GM18873 (cell line): Measurements from ENCODE around the gene THEMIS.
"Not testable (repeated sequence)": the region's sequence is repeated elsewhere in the genome, so short reads cannot be mapped to it uniquely, and the experiment has no call there.

ENCODE experiments used
- ATAC-seq: cut with Tn5 transposase; IDR thresholded peaks from one replicate; pipeline ENCODE4 v1.9.1; 2021; ENCODE audit warnings: mild to moderate bottlenecking, moderate library complexity, moderate number of reproducible peaks; ENCODE audit not compliant: unreplicated experiment, low FRiP score

THEMIS gene

DNA sequence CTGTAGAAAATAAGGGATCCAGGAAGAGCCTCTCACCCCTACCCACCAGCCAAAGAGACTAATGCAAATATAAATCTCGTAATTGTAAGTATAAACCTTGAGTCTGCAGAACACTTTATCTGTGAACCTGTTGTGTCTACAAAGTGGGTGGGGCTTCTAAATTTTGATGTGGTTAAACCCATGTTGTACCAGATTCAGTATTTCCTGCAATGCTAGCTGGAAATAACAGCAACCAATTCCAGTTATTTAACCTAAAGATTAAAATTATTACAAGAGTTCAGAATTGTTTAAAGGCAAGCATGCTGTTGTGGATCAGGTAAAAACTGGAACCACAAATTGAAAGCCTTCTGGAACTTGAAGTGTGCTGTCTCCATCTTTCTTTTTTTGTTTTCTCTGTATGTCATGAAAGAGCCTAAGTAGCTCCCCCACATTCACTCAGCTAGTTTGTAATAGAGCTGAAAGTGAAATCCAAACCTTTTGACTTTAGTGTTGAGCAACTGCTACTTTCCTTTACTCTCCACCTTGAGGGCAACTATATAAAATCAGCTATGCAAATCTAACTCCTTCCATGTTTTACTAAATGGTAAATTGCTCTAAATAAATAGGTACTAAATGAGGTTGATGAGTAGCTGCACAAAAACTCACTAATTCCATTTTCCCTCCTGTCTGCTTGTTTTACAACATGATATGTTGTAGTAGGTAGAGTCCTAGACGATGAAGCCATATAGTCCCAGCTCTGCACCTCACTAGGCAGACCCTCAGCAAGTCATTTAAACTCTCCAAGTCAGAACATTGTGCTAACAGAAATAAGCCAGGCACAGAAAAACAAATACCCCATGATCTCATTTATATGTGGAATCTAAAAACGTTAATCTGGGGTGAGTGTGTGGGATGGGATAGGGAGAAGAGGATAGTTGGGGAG, 17.9 kb upstream of the THEMIS start:
- ATAC-seq = peak; percentile 54

DNA sequence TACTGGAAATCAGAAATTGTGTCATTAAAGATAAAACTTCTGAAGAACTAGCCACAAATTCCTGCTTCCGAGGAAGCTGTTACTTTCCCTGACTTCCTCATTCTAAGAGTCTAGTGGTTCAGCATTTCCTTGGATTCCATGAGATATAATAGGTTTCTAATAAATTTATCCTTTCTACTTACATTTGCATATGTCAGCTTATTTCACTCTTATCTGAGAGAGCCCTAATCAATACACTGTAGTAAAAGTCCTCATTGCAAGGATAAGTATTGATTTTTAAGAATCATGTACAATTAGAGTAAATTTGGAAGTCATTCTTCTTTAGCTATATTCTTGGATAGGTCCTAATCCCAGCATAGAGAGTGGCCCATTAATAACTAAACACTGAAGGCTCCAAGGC, 16.9 kb upstream of the THEMIS start:
- no peak for ATAC-seq

DNA sequence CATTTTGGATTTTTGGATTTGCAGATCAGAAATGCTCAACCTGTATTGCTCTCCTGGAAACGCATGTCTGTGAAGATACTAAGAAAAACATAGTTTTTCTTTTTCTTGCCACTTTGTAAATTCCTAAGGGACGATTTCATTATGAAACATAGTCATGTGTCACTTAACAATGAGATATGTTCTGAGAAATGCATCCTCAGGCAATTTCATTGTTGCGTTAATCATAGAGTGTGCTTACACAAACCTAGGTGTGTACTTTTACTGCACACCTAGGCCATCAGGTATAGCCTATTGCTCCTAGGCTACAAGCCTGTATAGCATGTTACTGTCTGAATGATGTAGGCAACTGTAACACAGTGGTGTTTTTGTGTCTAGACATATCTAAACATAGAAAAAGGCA, 13.4 kb upstream of the THEMIS start:
- ATAC-seq = no peak

GRCh38 chr6:127912914-127913313, 12.1 kb upstream of the THEMIS start:
- no peak for ATAC-seq

DNA sequence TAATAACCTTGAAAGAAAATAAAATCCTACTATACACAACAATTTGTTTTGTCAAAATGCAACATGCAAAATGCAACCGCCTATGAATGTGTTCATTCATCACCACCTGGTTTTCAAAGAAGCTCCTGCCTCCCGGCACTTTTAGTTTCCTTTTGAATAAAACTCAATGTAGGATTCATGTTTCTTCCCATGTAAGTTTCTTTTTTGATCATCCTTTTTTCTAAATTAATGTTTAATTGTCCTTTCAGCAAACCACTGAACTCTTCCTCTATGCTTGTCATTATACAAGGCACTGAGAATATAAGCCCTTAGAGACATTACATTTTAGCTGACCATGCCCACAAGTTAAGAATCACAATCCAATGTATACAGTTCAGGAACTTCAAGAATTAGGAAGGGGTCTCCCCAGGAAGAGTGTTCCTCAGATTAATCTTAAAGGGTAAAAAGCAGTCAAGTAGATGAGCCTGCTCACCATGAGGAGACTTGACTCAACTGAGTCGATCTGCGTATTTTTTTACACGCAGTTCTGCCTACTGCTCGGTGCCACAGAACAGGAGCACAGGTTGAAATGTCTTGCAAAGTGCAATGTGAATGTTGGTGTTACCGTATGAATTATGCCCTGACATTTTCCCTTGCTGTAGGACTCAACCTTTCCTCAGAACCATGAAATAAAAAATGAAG, 7.2 kb upstream of the THEMIS start:
- ATAC-seq = peak; percentile 82

DNA sequence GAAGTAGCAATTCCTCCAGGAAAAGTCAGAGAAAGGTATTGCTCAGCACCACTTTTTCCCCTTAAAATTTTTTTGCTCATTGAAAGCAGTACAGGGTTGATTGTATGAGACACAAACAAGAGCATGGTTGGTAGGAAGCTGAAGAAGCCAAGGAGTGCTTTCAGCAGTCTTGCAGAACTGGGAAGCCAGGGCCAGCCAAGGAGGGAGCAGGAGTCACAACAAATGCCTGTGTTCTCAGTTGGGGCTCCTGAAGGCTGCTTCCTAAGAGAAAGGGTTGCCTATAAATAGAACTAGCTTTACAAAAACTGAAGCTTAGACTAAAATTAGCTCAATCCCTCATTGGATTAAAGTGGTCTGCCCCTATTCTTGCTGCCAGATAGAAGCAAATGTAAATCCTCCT, 3.3 kb upstream of the THEMIS start:
- ATAC-seq = no peak

GRCh38 chr6:127902933-127903332, 2.1 kb upstream of the THEMIS start:
- no peak for ATAC-seq

DNA sequence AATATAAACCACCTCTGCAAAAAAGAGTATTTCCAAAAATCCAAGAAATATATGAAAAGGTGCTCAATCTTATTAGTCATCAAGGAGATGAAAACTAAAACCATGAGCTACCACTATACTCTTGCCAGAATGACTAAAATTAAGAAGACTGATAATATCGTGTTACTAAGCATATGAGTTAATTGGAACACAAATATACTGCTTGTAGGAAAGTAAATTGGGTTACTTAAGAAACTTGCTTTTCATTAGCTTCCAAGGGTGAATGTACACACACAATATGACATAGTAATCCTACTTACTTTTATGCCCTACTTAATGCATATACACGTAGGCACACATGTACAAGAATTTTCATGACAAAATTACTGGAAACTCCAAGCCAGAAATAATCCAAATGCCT, 3.4 kb downstream of the THEMIS start:
- ATAC-seq = no peak

DNA sequence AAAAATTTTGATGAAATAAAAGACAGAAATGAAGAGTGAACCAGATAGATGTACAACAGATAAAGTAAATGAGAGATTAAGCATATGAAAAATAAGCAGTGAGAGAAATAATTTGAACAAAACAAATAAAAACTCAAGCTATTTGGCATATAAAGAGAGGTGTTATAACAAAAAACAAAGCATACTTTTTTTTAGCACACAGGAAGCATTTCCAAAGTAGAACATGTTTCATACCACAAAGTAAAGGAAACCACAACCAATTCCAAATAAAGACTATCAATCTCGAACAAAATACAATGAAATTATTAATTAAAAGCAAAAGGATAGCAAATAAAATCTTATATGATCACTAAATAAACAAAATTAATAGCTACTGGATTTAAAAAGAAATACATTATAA, 6.8 kb downstream of the THEMIS start:
- no peak for ATAC-seq

- no peak for ATAC-seq
These were observed 7.3 kb downstream of the THEMIS start for GRCh38 chr6:127893541-127893940.

DNA sequence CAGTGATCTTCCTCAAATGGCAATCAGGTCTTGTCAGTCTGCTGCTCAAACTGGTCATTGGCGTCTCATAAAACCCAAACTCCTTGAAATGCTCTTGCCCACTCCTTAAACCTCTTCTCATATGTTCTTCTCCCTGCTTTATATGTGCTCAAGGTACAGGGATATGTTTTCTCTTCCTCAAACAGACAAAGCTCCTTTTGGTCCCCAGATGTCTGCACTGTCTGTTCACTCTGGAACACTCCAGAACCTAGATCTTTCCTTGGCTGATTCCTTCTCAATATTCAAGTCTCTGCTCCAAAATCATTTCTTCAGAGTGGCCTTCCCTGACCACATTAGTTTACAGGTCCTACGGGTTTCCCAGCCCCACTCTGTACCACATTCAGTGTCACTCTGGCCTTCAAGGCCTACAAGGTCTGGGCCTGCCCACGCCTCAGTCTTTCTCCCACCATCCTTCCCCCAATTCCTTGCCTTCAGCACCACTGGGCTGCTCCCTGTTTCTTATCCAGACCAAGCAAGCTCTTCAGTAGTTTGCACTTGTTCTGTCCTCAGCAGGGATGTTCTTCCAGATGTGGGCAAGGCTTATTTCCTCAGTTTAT, 9.0 kb downstream of the THEMIS start:
- ATAC-seq = no peak

- ATAC-seq = no peak
These were observed 14.3 kb downstream of the THEMIS start for GRCh38 chr6:127886603-127887002.

- ATAC-seq = no peak
These were observed 16.7 kb downstream of the THEMIS start for GRCh38 chr6:127884134-127884533.

- ATAC-seq = not testable (repeated sequence)
These were observed 18.9 kb downstream of the THEMIS start for GRCh38 chr6:127881949-127882348.

GRCh38 chr6:127880429-127880828, 20.4 kb downstream of the THEMIS start:
- no peak for ATAC-seq

DNA sequence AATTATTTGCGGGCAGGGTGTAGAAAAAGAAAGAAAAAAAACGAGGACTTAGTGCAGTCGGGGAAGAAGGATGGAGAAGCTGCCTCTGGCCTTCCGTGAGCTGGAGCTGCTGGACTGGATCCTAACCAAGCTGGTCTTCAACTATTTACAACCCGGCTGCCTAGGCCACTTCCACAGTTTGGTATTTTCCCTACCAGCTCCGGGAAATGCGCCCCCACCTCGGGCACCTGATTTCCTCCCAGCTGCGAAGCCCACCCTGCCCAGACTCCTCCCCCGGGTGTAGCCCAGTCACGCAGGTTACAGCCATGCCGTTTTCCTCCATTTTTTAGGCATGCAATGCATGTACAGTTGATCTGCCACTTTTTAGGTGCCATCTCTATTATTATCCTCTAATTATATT, 21.2 kb downstream of the THEMIS start:
- ATAC-seq = no peak

DNA sequence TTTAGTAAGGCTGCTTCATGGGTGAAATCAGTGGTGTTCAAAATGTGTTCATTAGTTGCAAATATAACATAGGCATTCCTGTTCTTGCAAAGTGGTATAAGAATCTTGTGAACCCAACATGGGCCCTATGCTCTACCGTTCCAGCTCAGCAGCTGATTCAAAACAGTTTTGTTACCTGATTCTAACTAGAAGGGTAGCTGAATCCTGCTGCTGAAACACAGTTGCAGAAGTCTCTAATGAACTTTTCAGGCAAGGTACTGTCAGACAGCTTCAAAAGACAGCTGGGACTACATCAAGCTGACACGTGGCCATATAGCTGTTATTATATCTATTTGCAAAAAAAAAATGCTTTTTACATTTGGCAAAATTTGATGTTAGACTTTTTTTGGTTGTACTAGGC, 22.7 kb downstream of the THEMIS start:
- no peak for ATAC-seq

DNA sequence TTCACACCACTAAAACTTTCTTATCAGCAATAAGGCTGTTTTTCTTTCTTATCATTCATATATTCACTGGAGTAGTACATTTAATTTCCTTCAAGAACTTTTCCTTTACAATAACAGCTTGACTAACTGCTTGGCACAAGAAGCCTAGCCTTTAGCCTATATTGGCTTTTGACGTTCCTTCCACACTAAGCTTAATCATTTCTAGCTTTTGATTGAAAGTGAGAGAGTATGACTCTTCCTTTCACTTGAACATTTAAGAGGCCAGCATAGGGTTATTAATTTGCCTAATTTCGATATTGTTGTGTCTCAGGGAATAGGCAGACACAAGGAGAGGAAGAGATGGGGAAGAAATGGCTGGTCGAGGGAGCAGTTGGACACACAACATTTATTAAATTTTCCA, 23.6 kb downstream of the THEMIS start:
- peak; percentile 70 for ATAC-seq

DNA sequence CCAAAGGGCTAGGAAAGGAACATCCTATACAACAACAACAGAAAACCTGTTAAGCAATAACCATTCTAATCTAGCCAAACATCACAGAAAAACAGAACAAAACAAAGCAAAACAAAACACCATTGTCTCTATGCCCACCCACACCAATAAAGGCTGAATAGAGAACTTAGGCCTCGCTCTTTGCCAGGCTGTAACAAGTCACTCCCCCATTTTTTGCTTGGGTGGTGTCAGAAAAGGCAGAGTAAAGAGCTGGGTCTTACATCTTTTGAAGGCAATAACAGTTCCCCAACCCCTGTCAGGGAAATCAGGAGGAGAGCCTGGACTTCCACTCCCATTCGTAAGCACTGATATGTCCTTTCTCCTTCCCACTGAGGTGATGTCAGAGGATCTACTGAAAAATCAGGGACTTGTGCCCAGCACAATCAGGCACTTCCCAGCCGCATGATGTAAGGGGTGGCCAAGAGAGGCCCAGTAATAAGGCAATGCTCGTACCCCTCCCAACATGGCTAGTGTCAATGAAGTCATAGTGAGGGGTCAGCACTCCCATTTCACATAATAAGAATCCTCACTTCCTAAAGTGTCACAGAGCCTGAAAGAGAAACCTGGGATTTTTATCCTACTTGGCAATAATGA, 31.0 kb downstream of the THEMIS start:
- no peak for ATAC-seq

- ATAC-seq = no peak
These were observed 31.7 kb downstream of the THEMIS start for GRCh38 chr6:127869183-127869582.

DNA sequence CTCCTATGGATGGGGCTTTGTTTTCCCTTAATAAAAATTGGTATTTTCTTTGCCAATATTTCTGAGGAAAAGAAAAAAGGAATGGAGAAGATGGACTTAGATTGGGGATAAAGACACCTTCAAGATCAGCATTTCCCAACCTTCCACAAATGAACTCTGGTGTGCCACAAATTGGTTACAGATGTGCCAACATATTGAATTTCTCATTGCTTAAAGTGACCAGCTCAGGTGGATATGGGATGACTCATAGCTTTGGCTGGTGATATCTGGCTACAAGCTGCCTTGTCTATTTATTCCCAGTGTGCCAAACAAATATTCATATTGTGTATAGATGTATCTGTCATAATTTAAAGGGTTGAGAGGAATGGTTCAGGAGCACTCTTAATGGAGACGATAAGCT, 32.5 kb downstream of the THEMIS start:
- no peak for ATAC-seq
